SK-N-MC (cell line): ENCODE data around the gene GPALPP1.

ENCODE experiments used
- EZH2 ChIP-seq: fragments of 200-600 bp; sonication (generic); IDR thresholded peaks from one replicate; pipeline ENCODE4 v1.6.1; 2017; ENCODE audit warnings: antibody characterized with exemption
- POLR2AphosphoS5 ChIP-seq: IDR thresholded peaks from 2 replicates; pipeline ENCODE4 v1.6.1; 2012; ENCODE audit warnings: mild to moderate bottlenecking, low read depth, low read length, borderline replicate concordance

- TF ChIP-seq EZH2 (no peak), POLR2AphosphoS5 (no peak)
Measured at GRCh38 chr13:45007823-45008222, 18.5 kb downstream of the GPALPP1 start.
